GM19193 (cell line): ENCODE data around the gene PMAIP1.

Experiments used
- POLR2A ChIP-seq: IDR thresholded peaks from 4 replicates; pipeline ENCODE4 v1.6.1; 2011; ENCODE audit not compliant: insufficient read depth, insufficient read length; ENCODE audit errors: extremely low read depth

The PMAIP1 gene

DNA sequence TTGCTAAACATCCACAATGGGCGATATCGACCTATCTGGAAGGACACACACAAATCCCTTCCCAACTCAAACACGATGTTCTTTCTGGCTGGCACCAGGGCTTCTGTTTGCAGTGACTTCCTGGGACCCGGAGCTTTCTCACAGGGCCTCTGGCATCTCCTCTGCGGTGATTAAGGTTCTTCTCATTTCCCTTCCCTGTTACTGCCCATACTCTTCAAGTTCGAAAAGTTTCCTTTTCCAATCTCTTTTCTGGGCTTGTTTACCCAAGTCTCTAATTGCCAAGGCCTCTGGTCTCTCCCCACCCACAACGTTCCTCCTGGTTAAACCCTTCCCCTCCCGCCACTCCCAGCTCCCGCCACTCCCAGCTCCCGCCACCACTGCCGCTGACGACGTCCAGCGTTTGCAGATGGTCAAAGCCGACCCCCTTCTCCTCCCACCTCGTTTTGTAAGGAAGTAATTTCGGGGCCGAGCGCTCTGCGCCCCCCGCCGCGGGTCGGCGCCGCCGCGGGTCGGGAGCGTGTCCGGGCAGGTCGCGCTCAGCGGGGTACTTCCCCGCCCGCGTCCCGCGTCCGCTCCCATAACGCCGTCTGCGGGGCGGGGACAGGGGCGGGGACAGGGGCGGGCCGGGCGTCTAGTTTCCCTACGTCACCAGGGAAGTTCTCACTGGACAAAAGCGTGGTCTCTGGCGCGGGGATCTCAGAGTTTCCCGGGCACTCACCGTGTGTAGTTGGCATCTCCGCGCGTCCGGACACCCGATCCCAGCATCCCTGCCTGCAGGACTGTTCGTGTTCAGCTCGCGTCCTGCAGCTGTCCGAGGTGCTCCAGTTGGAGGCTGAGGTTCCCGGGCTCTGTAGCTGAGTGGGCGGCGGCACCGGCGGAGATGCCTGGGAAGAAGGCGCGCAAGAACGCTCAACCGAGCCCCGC is at the start of gene PMAIP1:
Gene PMAIP1 (plus strand): TSS at position 699 of the 924 bp plus-strand sequence. CDS start 182 bp downstream, at position 881.
- peak; percentile 100 for TF ChIP-seq POLR2A

- no peak for TF ChIP-seq POLR2A
Measured at GRCh38 chr18:59851784-59852399, 47.9 kb upstream of the PMAIP1 start.

GRCh38 chr18:59852548-59852947 is 47.2 kb upstream of the PMAIP1 start:
- TF ChIP-seq POLR2A: no peak

- TF ChIP-seq POLR2A: no peak
Measured at GRCh38 chr18:59853380-59853779, 46.4 kb upstream of the PMAIP1 start.

GRCh38 chr18:59861009-59861408 is 38.8 kb upstream of the PMAIP1 start:
- TF ChIP-seq POLR2A: no peak

- TF ChIP-seq POLR2A: no peak
Measured at GRCh38 chr18:59861963-59862819, 37.6 kb upstream of the PMAIP1 start.

DNA sequence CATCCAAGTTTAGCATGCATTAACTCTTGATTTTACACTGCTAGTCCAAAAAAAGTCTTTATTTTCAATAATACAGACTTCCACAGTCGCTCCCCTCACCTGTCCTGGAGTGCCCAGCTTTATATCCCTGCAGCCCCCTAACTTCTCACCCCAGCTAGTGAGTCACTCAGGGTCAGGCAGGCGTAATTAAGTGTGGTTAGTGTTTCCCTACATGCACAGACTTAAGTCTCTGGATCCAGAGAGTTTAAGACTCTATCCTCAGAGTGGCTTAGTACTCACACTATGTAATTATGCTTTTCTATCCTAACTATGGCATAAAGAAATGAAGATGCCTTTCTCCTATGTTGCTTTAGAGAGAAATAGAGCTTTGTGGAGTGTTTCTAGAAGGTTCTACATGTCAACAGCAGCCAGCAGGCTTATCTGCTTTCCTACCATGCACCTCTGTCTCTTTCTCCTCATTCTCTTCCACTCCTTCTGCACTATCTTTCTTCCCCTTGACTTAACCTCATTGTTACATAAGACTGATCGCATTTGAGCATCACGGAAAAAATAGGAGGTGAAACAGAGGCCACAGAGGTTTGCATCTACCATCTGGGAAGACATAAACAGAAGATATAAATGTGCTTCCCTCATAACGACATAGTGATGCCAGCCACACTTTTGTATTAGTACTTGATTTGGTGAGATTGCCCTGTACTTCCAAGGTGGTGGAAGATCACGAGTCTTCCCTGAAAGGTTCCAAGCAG is 34.4 kb upstream of the PMAIP1 start:
- no peak for TF ChIP-seq POLR2A

DNA sequence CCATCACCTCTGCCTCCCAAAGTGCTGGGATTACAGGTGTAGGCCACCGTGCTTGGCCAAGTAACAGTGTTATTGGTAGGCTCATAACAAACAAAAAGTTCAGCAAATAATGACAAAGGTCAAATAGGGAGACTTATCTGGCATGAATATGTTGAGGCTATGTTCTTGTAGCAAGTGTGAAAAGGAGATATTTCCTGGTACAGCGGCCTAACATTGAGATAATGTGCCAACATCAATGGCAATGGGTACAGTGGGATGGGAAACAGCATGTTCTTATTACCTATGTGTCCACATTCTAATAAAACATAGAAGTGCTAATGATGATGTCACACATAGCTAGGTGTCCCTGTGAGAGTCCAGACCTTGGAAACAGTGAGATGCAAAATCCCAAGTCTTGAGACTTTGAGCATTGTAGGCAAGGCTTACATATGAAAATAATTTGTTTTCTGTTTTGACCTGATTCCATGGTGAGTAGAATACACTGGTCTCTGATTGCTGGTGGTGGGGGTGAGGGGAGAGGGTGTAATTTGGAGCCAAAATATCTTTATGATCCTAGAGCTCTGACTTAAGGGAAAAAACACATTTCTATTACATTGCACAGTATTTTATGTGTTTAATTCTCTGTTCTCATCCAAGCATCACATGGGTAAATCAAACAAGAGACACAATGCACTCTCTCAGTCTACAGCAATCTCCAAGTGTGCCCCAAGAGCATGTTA is 33.1 kb upstream of the PMAIP1 start:
- no peak for TF ChIP-seq POLR2A

DNA sequence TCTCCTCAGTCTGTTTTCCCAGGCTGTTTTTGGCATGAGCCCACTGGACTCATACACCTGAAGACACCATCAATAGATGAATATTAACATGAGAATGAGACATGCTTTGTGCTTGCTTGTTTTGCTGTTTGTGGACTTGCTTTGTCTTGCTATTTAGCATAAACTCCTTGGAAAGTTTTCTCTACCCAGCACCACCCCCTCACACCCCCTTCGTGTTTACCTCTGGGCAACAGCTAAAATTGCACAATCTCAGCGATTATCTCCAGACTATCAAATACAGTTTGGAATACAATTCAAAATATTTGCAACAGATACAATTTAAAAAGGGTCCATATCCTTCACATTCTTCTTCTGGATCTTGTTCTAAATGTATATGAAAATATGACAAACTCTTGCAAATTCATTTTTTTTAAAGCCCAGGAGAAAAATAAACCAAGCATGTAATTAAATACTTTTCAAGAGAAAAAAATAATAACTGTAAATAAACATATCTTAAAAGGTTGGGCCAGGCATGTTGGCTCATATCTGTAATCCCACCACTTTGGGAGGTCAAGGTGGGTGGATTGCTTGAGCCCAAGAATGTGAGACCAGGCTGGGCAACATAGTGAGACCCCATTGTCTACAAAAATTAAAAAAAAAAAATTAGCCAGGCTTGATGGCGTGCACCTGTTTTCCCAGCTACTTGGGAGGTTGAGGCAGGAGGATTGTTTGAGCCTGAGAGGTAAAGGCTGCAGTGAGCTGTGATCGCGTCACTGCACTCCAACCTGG is 32.3 kb upstream of the PMAIP1 start:
- TF ChIP-seq POLR2A: no peak

GRCh38 chr18:59870623-59871130 is 29.1 kb upstream of the PMAIP1 start:
- TF ChIP-seq POLR2A: no peak

GRCh38 chr18:59871711-59872362 is 28.0 kb upstream of the PMAIP1 start:
- TF ChIP-seq POLR2A: no peak

DNA sequence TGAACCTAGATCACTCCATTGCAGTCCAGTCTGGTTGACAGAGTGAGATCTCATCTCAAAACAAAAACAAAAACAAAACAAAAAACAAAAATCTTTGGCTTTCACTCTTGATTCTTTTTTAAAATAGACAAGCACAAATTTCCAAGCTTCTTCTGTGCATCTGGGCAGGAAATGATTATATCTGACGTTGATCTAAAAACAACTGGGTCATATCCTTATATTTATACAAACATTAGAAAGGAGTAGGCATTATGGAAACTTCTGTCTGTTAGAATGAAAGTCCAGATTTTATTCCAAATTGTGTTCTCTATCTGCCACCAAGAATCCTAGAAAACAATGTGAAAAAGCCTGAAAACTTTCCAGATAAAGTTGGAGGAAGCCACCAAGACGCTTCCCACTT is 26.2 kb upstream of the PMAIP1 start:
- no peak for TF ChIP-seq POLR2A

DNA sequence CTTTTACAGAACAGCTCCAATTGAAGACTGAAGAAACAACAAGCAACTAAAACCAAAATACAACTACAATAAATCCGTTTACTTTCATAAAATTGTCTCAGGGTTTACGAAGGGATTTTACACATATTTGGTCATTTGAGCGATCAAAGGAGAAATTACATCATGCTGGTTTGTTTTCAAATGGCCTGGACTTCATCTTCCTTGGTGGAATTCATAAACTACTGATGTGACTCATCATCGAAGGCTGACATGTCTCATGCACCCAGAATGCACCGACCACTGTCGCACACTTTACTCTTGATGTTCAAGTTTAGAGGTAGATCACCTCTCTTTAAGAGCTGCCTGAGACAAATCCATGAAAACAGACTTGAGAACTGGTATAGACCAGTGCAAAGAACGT is 25.6 kb upstream of the PMAIP1 start:
- no peak for TF ChIP-seq POLR2A

DNA sequence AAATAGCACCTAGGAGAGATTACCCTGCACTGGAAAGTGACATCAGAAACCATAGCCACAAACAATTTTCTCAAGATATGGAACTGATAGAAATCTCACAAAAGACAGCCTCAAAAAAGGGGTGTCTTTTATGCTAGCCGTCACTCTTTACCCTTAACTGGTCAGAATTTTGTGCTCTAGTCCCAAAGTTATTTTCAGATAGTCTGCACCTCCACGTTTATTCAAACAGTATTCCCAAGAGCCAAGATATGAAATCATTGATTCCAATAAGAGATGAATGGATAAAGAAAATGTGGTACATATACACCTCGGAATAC is 23.5 kb upstream of the PMAIP1 start:
- TF ChIP-seq POLR2A: no peak
